ENCODE measurements around the gene RAB35.

RAB35 gene

DNA sequence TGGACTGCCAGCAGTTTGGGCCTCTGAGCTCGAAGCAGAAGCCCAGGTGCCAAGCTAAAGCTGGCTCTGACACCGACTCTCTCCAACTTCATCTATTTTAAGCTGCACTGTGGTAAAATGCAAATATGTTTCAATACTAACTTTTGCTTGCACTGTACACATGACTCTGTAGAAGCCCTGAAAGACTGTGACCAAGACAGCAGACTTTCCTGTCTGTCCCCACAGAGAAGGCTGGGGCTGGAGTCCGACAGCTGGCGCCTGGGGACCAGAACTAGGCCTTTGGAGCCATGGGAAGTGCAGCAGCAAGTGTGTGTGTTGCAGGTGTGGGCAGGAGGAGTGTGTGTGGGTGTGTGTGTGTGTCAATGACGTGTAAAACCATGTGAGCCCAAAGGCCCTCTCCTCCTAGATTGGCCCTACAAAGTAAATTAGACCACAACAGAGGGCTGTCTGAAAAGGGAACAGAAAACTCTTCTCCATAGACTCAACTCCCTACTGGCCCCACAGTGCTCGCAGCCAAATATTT is 16.4 kb upstream of the RAB35 start:
- DNase-seq (ENCODE audit: low spot score): no peak

DNA sequence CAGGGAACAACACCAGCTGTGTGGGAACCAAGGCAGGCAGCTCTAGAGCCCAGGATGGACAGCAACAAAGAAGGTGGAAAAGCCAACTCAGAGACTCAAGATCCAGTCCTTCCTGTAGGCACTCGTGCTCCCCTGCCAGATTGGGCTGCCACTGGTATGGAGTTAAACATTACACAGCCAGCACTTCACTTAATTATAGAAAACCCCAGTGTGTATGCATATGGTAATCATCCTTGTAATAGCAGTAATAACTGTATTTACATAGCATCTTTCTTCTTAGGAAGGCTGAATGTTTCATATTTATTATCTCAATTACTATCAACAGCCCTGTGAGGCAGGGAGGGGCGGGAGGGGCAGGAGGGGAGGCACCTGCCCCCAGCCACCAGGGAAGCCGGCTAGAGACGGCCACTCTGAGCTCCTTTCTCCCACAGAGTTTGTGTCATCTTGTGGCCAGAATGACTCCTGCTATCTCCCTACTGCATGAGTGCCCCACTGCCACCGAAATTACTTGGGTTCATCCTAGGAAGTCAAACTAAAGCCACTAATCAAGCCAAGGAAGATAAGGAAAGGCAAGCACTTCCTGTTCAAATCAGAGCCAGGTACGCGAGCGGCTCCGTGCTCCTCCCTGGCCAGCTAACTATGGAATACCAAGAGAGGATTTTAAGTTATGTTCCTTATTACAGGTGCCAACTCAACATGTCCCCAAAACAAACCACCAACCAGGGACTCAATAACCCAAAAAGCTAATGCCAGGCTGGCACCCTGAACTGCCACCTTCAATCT is 15.7 kb upstream of the RAB35 start:
- DNase-seq (ENCODE audit: low spot score): no peak

DNA sequence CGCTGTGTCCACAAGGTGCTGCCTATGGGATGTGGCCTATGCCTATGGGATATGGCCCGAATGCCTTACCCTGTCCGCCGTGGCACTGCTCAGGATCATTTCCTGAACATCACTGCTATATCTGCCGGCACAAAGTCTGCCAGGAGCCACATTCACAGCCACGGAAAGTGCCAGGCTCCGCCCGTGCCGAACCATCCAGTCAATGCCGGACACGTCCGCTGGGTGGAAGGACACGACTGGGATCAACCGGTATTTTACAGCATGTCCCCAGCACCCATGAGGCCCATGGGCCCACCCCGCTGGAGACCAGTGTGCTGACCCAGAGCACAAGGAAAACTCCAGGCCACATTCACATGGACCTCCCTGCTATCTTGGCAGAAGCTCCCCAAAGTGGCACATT is 14.6 kb upstream of the RAB35 start:
- DNase-seq (ENCODE audit: low spot score): no peak

DNA sequence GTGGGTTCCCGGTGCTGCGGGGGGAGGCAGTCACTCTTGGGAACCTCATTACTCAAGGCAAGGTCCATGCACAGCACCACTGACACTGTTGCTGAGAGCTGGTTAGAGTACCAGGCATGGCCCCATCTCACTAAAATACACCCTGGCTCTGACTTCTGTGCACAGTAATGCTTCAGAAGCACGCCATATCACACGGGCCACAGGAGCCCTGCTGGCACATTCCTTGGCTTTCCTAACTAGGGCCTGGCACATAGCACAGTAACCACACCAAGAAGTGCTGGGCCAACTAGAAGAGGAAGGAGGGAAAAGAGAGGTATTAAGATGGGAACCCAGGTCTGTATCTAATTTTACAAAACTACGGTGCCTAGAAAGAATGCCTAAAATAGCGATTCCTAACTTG is 13.5 kb upstream of the RAB35 start:
- no peak for DNase-seq (ENCODE audit: low spot score)

DNA sequence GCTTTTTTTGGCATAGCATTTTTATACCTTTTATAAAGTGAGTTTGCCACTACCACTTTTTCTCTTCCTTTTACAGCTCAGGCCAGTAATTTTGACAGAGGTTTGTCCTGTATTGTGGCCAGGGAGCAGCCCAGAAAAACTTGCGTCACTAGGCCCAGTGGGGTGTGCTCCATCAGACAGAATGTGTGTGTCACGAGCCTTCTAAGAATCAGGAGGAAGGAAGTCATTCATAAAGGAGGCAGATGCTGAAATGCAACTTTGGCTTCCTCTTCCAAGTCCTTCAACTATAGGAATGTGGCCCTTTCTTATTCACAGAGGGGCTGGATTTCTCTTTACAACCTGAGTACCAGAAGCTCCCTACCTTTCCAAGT is 10.1 kb upstream of the RAB35 start:
- DNase-seq (ENCODE audit: low spot score): peak; percentile 50

DNA sequence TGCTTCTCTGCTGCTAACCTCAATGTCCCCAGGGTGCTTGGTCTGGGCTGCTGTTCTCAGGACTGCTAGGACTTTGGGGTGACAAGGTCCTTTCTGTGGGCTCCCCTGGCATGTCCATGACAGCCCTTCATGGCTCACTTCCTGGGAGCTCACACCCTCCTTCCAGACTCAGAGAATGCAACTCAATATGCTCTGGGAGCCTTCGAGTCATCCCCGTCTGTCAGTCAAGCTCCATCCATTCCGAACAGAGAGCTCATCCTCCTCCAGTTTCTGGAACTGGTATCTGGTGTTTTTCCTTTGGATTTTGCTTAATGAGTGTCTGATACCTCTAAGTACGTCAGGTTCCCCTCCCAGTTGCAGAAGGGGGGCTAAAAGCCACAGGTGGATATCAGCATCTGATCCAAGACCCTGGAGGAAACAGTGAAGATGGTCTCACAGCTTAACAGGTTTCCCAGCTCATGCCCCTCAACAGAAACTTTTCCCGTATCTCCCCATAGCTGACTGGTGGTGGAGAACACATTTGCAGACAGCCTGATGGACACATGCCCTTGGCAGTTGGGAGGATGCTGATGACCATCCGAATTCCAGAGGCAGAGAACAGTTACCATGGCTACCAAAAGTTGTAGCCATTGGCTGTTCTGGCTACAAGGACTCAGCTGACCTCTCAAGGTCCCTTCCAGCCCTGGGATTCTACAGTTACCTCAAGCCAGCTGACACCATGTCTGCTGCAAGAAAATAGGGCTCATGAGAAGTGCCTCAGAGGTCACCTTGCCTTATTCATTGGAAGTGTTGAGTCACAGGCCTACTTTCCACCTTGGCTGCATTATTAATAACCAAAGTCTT is 9.5 kb upstream of the RAB35 start:
- DNase-seq (ENCODE audit: low spot score): no peak

DNA sequence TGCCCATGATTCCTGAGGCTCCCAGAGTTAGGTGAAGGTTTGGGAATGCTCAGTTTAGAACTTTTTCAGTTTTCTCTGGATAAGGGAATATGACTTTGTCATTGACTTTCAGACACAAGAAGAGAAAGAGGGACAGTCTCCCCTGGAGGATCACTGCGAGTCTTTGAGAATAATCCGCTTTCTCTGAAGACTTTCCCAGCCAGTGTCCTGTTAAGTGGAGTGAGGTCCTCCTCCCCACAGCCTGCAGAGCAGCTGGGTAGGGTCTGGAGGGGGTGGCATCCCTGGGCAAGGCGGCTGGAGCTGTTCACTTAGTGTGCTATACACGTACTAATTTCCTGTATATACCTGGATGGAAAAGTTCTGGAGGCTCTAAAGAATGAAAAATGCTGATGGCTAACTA is 8.5 kb upstream of the RAB35 start:
- no peak for DNase-seq (ENCODE audit: low spot score)

DNA sequence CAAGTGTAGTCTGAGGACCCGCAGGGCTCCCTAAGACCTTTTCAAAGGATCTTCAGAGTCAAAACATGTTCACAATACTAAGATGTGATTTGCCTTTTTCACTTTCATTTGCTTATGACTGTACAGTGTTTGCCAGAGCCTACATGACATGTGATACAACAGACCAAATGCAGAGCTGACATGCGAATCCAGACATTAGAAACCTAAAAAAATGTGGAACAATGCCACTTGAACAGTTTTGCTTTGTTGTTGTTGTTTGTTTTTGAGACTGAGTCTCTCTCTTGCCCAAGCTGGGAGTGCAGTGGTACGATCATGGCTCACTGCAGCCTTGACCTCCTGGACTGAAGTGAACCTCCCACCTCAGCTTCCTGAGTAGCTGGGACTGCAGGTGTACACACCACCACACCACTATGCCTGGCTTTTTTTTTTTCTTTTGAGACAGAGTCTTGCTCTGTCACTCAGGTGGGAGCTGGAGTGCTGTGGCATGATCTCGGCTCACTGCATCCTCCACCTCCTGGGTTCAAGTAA is 5.3 kb upstream of the RAB35 start:
- DNase-seq (ENCODE audit: low spot score): no peak

DNA sequence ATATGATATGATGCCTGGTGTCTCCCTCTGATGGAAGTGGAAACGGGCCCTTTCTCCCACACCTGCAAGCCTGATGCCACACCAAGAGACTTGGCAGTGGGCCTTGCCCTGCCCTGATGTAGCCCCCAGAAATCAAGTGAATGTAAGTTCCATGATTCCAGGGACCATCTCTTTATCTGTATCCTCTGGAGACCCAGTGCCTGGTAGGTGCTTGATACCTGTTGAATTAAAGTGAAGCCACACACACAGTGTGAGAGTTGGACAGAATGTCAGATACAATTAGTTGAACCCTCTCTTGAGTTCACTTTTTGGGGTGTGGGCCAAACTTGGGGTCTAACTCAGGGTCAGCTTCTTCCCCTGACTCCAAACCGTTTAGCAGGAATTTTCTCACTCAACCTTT is 4.8 kb upstream of the RAB35 start:
- DNase-seq (ENCODE audit: low spot score): no peak

DNA sequence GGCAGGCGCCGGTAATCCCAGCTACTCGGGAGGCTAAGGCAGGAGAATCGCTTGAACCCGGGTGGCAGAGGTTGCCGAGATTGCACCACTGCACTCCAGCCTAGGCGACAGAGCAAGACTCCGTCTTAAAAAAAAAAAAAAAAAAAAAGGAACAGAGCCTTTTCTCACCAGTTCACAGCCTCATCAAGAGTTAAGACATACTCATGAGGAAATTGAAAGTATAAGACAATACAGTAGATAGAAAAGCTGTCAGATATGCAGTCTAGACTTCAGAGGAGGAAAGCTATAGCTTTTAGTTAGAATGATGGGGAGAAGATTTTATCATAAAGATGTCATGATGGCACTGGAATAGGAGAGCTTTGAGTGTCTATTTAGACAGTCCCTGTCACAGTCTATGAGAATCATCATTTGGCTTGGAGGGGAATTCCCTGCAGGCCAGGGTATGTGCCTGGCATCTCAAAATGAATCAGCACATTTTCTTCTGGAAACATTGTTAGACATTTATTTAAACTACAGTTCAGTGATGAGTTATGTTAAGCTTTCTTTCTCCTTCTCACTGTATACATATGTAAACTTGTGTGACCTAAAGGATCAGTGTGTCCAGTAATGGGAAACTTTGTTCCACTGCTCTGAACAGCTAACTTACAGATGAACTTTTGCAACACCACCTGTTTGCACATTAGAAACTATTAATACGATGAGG is 2.9 kb upstream of the RAB35 start:
- no peak for DNase-seq (ENCODE audit: low spot score)

DNA sequence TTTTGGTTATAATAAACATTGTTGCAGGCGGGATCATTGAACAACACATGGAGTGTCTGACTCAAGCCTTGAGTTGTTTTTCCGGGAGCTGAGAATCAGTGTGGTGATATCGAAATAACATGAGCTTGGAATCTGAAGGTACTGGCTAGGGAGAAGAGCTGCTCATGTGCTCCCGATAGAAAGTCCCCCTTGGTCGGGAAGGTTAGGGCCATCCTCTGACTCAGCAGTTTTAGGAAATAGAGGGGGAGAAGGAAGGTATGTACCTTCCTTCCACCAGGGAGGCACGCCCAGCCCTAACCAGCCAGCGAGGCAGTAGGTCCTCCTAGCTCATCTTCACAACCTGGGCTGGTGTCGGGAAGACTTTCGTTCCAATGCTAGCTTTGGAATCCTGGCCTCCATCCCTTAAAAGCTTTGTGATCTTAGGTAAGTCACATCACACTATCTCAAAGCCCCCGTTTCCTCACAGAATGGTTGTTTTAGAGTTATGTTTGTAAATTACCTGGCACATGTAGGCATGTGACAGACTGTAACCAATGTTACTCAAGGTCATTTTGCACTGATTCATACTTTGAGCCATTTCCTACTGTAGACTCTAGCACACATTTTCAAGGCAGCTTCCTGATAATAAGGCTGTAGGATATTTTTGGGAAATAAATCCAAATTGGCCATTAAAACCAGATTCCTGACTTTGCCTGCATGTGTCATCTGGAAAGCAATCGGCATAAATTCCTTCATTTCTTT is 1.9 kb upstream of the RAB35 start:
- peak; percentile 50 for DNase-seq (ENCODE audit: low spot score)

DNA sequence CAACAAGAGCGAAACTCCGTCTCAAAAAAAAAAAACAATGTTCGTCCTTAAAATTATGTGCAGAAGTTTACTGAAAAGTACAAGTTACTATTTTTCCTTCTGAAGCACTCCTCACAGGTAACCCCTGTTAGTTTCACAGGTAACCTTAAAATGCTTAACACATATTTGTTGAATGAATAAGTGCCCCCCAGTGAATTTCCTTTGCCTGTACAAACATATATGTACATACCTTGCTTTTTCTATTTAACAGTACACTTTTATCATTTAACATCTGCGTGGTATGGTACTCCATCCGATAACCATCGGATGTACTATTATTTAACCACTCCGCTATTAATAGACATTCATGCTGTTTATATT is 1.4 kb upstream of the RAB35 start:
- no peak for DNase-seq (ENCODE audit: low spot score)

DNA sequence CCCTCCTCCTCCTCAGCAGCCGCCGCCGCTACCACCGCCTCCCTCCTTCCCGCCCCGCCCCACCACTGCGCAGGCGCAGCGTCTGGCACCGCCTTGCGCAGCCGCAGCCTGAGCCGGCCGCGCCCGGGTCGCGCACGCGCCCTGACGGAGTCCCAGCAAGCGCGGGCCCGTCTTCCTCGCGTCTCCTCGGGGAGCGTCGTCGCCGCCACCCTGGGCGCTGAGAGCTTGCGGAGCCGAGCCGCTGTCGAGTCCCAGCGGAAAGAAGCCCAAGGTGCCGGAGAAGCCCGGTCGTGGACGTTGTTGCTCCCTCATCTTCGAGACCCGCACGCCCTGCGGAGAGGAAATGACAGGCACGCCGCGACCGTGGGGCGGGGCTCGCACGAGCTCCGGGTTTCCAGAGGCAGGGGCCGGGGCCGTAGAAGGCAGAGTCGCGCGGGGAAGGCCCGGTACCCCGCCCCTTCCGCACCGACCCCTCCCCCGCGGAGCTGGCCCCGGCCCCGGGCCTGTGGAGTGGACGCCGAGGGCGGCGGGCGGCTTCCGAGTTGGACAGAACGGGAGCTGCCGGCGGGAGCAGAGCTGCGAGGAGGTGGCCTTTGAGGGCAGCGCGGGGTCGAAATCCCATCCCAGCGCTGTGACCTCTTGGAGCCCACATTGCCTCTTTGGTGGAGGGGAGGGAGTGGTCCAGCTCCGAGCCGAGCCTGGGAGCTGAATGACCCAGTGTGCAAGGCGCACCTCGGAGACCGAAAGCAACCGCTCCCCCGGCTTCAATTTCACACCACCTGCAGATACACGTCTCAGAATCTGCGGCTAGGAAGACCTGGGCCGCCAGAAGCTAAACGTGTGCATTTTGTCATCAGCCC is 469 bp upstream of the RAB35 start:
- DNase-seq (ENCODE audit: low spot score): peak; percentile 100

DNA sequence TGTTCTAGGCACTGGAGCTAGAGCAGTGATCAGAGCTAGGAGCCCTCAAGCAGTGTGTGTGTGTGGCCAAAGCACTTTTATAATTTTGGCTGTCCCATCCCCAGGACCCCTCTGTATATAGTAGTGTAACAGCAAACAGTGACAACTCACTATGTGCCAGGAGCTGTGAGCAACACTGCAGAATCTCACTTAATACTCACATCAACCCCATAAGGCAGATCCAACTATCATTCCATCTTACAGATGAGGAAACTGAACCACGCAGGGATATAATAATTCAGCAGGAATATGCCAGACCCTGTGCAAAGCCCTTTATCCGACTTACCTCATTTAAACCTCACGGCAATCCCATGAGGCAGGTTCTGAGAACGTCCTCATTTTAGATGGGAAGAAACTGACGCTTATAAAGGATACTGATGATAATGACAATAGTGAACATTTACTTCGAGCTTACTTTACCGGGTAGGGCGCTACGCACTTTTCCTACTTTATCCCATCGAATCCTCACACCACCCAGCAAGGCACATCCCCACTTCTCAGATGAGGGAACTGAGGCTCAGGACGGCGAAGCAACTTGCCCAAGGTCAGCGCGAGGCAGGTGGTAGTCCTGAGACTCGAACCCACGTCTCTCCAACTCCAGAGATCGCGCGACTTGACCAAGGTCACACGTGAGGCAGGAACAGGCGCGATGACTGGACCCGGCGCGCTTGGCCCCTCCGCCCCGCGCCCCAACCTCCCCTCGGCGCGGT is 687 bp downstream of the RAB35 start:
- DNase-seq (ENCODE audit: low spot score): no peak

DNA sequence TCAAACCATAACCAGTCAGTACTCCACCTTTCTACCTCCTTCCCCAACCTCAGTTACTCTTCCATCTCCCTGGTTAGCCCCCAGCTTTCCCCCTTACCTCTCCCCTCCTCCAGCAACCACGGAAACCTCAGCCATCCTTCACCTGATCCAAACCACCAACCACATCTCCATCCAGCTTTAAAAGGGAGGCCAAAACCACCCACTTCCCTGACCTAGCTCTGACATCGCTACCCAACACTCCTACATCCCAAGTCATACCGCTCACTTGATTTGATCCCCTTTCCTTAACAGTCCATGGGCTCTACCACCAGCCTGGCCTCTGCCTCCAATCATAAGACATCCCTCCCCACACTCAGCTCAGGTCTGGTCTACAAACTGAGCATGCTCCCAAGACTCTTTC is 1.5 kb downstream of the RAB35 start:
- DNase-seq (ENCODE audit: low spot score): no peak

DNA sequence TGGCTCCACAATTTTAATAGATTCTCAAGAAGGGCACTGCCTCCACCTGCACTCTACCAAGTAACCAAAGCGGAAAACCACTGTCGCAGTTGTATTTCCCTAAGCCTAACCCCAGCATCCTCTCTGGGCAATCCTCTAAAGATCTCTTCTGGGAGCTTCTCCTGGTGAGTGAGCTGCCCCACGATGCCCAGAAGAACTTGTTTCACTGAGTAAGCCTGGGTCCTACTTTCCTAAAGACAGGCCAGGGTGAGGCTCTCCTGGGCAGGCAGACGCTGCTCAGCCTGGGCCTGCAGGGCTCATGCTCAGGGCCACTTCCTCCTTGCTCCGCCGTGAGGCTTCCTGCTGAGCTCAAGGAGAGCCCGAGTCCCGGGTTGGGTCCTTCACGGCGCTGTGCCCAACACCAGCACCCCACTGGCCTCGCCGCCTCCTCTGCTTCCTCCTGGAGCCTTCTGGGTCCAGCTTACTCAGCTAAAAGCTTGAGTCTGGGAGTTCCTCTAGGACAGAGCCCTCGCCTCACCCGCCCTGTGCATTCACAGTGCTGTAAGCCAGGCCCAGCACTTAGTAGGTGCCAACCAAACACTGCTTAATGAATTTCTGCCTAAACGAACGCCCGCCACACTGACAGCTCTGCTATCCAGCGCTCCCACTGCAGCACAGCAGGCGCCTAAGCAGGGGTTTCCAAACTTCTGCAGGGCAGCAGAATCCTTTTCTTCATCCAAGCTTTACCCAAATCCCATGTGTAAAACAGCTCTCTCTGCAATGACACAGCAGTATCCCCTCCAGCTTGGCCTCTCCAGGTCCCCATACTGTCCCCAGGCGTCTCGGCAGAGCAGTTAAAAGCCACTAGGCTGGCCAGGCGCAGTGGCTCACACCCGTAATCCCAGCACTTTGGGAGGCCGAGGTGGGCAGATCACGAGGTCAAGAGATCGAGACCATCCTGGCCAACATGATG is 5.7 kb downstream of the RAB35 start:
- no peak for DNase-seq (ENCODE audit: low spot score)

DNA sequence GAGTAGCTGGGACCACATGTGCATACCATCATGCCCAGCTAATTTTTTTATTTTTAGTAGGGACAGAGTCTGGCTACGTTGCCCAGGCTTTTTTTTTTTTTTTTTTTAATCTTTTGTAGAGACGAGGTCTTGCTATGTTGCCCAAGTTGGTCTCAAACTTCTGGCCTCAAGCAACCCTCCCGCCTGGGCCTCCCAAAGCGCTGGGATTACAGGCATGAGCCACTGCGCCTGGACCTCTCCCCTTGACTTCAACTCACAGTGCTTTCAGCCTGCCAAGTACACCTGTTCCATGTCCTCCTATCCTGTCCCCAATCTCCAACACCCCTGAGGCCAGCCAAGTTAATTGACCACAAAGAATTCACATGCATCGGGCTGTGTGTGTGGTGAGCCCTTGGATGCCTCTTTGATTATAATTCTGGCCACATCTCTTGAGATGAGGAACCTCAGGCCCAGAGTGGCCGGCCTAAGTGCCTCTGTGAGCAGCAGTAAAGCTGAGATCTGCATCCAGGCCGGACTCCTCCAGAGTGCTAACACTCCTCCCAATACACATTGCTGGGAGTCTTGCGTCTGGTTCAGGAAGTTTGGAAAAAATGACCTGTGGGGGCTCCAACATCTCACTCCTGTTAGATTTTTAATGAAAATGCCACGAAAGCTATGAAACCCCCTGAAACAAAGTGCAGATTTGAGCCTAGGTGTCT is 6.8 kb downstream of the RAB35 start:
- no peak for DNase-seq (ENCODE audit: low spot score)

DNA sequence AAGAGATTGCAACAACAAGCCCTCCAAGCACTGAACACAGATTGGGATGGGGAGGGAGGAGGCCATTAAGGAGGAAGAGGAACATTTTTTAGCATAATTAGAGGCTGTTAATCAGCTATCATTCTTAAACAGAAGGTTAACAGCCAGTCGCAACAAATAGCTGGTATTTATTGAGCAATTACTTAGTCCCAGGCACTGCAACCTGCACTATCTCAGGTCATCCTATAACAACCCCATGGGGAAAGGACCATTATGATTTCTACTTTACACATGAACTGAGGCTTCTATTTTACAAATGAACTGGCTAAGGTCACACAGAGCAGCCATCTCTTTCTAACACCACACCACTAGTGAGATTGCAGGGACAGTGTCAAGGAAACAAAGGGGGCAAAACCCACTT is 10.4 kb downstream of the RAB35 start:
- no peak for DNase-seq (ENCODE audit: low spot score)
